MM.1S (cell line): Measurements from ENCODE around the gene CD8A.

Source experiments
- DNase-seq: peaks from one replicate; pipeline ENCODE4 v3.0.0-alpha.2; 2015
- H2AFZ ChIP-seq: fragments of 300-600 bp; sonication (generic); 2 replicates; pipeline ENCODE4 v1.6.0; 2016; ENCODE audit warnings: antibody characterized with exemption, low read length
- H3F3A ChIP-seq: fragments of 300-600 bp; sonication (generic); 2 replicates; pipeline ENCODE4 v1.6.1; 2016; ENCODE audit warnings: mild to moderate bottlenecking, antibody characterized with exemption, low read length, moderate library complexity, mixed read lengths; ENCODE audit not compliant: insufficient read depth
- H3K27ac ChIP-seq: fragments of 300-600 bp; sonication (generic); 2 replicates; pipeline ENCODE4 v1.5.1; 2016; ENCODE audit warnings: mild to moderate bottlenecking, low read length
- H3K27me3 ChIP-seq: fragments of 300-600 bp; sonication (generic); replicated peaks from 2 replicates; pipeline ENCODE4 v1.6.0; 2016; ENCODE audit warnings: low read length; ENCODE audit not compliant: insufficient read depth
- H3K36me3 ChIP-seq: fragments of 300-600 bp; sonication (generic); replicated peaks from 2 replicates; pipeline ENCODE4 v1.6.1; 2016; ENCODE audit warnings: mild to moderate bottlenecking, low read length, mixed read lengths; ENCODE audit not compliant: insufficient read depth
- H3K4me1 ChIP-seq: fragments of 300-600 bp; sonication (generic); 2 replicates; pipeline ENCODE4 v1.6.1; 2016; ENCODE audit warnings: low read length, mixed read lengths
- H3K4me2 ChIP-seq: fragments of 300-600 bp; sonication (generic); 2 replicates; pipeline ENCODE4 v1.6.0; 2016; ENCODE audit warnings: low read depth, low read length
- H3K4me3 ChIP-seq: fragments of 300-600 bp; sonication (generic); 2 replicates; pipeline ENCODE4 v1.5.1; 2016; ENCODE audit warnings: low read length, mixed read lengths
- H3K79me2 ChIP-seq: fragments of 300-600 bp; sonication (generic); 2 replicates; pipeline ENCODE4 v1.6.1; 2016; ENCODE audit warnings: mixed run types, low read length, mixed read lengths
- H3K9ac ChIP-seq: fragments of 300-600 bp; sonication (generic); 2 replicates; pipeline ENCODE4 v1.6.1; 2016; ENCODE audit warnings: low read length, mixed read lengths
- H3K9me2 ChIP-seq: fragments of 300-600 bp; sonication (generic); replicated peaks from 2 replicates; pipeline ENCODE4 v1.6.1; 2016; ENCODE audit warnings: mild to moderate bottlenecking, low read length, mixed read lengths; ENCODE audit not compliant: insufficient read depth
- H3K9me3 ChIP-seq: fragments of 300-600 bp; sonication (generic); replicated peaks from 2 replicates; pipeline ENCODE4 v1.6.1; 2016; ENCODE audit warnings: mild to moderate bottlenecking, low read length, mixed read lengths; ENCODE audit not compliant: insufficient read depth
- H4K20me1 ChIP-seq: fragments of 300-600 bp; sonication (generic); 2 replicates; pipeline ENCODE4 v1.6.1; 2016; ENCODE audit warnings: mild to moderate bottlenecking, low read length, moderate library complexity, mixed read lengths; ENCODE audit not compliant: insufficient read depth
- CTCF ChIP-seq: fragments of 300-600 bp; sonication (generic); IDR thresholded peaks from 2 replicates; pipeline ENCODE4 v1.5.1; 2016; ENCODE audit warnings: antibody characterized with exemption, low read length, mixed read lengths
- EZH2 ChIP-seq: fragments of 300-600 bp; sonication (generic); optimal IDR thresholded peaks from 2 replicates; pipeline ENCODE3; 2017; ENCODE audit warnings: low read depth, mild to moderate bottlenecking, antibody characterized with exemption, low read length, mixed read lengths
- EZH2phosphoT487 ChIP-seq: fragments of 300-600 bp; sonication (generic); IDR thresholded peaks from 2 replicates; pipeline ENCODE4 v1.6.1; 2018; ENCODE audit warnings: antibody characterized with exemption, low read length

Gene CD8A

GRCh38 chr2:86806059-86806857 is 15.5 kb upstream of the CD8A start:
- Histone ChIP-seq H2AFZ (no peak overlapping the region), H3K9me3 (no peaks in the 10 kb centered on the region), H3F3A (no peaks in the 10 kb centered on the region), H3K27ac (no peak overlapping the region), H3K27me3 (no peaks in the 10 kb centered on the region), H3K4me2 (no peak overlapping the region), H3K9me2 (no peaks in the 10 kb centered on the region), H4K20me1 (no peaks in the 10 kb centered on the region), H3K36me3 (no peaks in the 10 kb centered on the region), H3K4me3 (no peak overlapping the region), H3K4me1 (peaks cover 3% of the 10 kb centered on the region; the same call in 1 of the 2 replicates), H3K9ac (no peak overlapping the region), H3K79me2 (no peaks in the 10 kb centered on the region)
- TF ChIP-seq EZH2 = no peak
- TF ChIP-seq CTCF = no peak
- TF ChIP-seq EZH2phosphoT487 = no peak
- no peak for DNase-seq

GRCh38 chr2:86800856-86801567 is 10.3 kb upstream of the CD8A start:
- H3K9me2 ChIP-seq = no peaks in the 10 kb centered on the region
- H2AFZ ChIP-seq = no peak overlapping the region
- no peaks in the 10 kb centered on the region for H3F3A ChIP-seq
- no peak overlapping the region for H3K4me3 ChIP-seq
- no peaks in the 10 kb centered on the region for H3K9me3 ChIP-seq
- no peaks in the 10 kb centered on the region for H3K36me3 ChIP-seq
- DNase-seq = no peak
- no peaks in the 10 kb centered on the region for H4K20me1 ChIP-seq
- H3K79me2 ChIP-seq = no peaks in the 10 kb centered on the region
- no peak for TF ChIP-seq CTCF
- no peak for TF ChIP-seq EZH2phosphoT487
- no peak for TF ChIP-seq EZH2
- no peak overlapping the region for H3K9ac ChIP-seq
- no peak overlapping the region for H3K27ac ChIP-seq
- H3K4me2 ChIP-seq = no peak overlapping the region
- H3K4me1 ChIP-seq = no peaks in the 10 kb centered on the region
- no peaks in the 10 kb centered on the region for H3K27me3 ChIP-seq

- Histone ChIP-seq H2AFZ (no peak overlapping the region), H3K4me1 (peaks cover 11% of the 10 kb centered on the region), H3K4me2 (no peak overlapping the region), H3K27me3 (peaks cover 13% of the 10 kb centered on the region; the same call in 1 of the 2 replicates), H3K27ac (no peak overlapping the region), H3K9me2 (no peaks in the 10 kb centered on the region), H3K9me3 (no peaks in the 10 kb centered on the region), H3K79me2 (no peaks in the 10 kb centered on the region), H3K36me3 (no peaks in the 10 kb centered on the region), H4K20me1 (no peaks in the 10 kb centered on the region), H3K9ac (no peak overlapping the region), H3F3A (no peaks in the 10 kb centered on the region), H3K4me3 (no peak overlapping the region)
- no peak for TF ChIP-seq EZH2
- TF ChIP-seq EZH2phosphoT487 = no peak
- TF ChIP-seq CTCF = no peak
- DNase-seq = no peak
Measured at GRCh38 chr2:86794861-86795260, 4.1 kb upstream of the CD8A start.
